K562 (cell line): ENCODE data around the gene SLC8A1. TPM values are rescaled to one million over a fixed set of nuclear protein-coding genes. Genes with fewer than 3 reads are reported as not detected.

Experiments
- ATAC-seq: fragments of 200-7000 bp; cut with Tn5 transposase; 3 replicates; pipeline ENCODE4 v1.9.1; 2020; ENCODE audit warnings: moderate library complexity
- BruUV-seq: library from RNA; stranded (reverse); fragments of 400-500 nt; replicated peaks from 2 replicates; lab custom pipeline; 2021; lab: Mats Ljungman, UMichigan
- CTCF ChIA-PET: fragments of 300-600 bp; formaldehyde crosslinking; extraction: SDS; loops from one replicate; lab custom pipeline; 2021; ENCODE audit warnings: low intra/inter-chr PET ratio; lab: Yijun Ruan, JAX
- POLR2A ChIA-PET: fragments of 300-600, 350-650 bp; sonication (Branson Sonifier 250); formaldehyde crosslinking; extraction: SDS; loops from one replicate; lab custom pipeline; 2021; ENCODE audit warnings: antibody characterized with exemption, inconsistent platforms; lab: Yijun Ruan, JAX
- DNase-seq, 4 experiments: peaks; one replicate each; pipeline versions ENCODE4 v3.0.0 to v3.0.0-alpha.2; 2011 to 2018; ENCODE audit warnings: low spot score in 3 of 4, mixed read lengths in 3 of 4; ENCODE audit errors: extremely low read depth in 1 of 4
- FAIRE-seq: peaks from 2 replicates; lab custom pipeline; 2011; peaks lifted over from hg19 to GRCh38; lab: Jason Lieb, UNC
- H2AFZ ChIP-seq: 2 replicates; pipeline ENCODE4 v1.6.0; 2011; ENCODE audit warnings: low read depth, low read length, control low read depth, inconsistent platforms
- H3K27ac ChIP-seq: fragments of 200-600 bp; 3 replicates; pipeline ENCODE4 v1.8.0; 2011; ENCODE audit warnings: low read depth, mild to moderate bottlenecking, control low read depth, inconsistent platforms, low read length, moderate library complexity, mixed read lengths; ENCODE audit errors: extremely low read depth
- H3K27me3 ChIP-seq, 2 experiments: fragments of 300-600 bp in 1 of 2; 2 replicates in 1 of 2; 3 replicates in 1 of 2; pipeline versions ENCODE4 v1.6.0 to v1.8.0; 2011; ENCODE audit warnings: inconsistent platforms in 2 of 2, low read length in 2 of 2, mild to moderate bottlenecking in 1 of 2, mixed read lengths in 1 of 2, moderate library complexity in 1 of 2; ENCODE audit not compliant: control insufficient read depth in 2 of 2, insufficient read depth in 2 of 2
- H3K36me3 ChIP-seq: fragments of 300-600 bp; 3 replicates; pipeline ENCODE4 v1.8.0; 2011; ENCODE audit warnings: mild to moderate bottlenecking, low read length, inconsistent platforms; ENCODE audit not compliant: control insufficient read depth, insufficient read depth
- H3K4me1 ChIP-seq, 2 experiments: fragments of 200-600 bp in 1 of 2; replicated peaks in 1 of 2; 2 replicates in 1 of 2; 3 replicates in 1 of 2; pipeline versions ENCODE4 v1.5.1 to v1.8.0; 2011; ENCODE audit warnings: inconsistent platforms in 2 of 2, low read length in 2 of 2, mild to moderate bottlenecking in 1 of 2, mixed read lengths in 1 of 2, moderate library complexity in 1 of 2; ENCODE audit not compliant: control insufficient read depth in 2 of 2, insufficient read depth in 2 of 2
- H3K4me2 ChIP-seq: 2 replicates; pipeline ENCODE4 v1.6.1; 2011; ENCODE audit warnings: low read length, control low read depth, inconsistent platforms, mixed read lengths; ENCODE audit not compliant: insufficient read depth
- H3K4me3 ChIP-seq: fragments of 200-600 bp; sonication (generic), shearing (Covaris generic); 2 replicates; pipeline ENCODE4 v1.5.1; 2016; ENCODE audit warnings: control low read depth, inconsistent platforms
- H3K79me2 ChIP-seq: fragments of 200-600 bp; 3 replicates; pipeline ENCODE4 v1.8.0; 2011; ENCODE audit warnings: low read length, inconsistent platforms; ENCODE audit not compliant: control insufficient read depth, insufficient read depth
- H3K9ac ChIP-seq, 2 experiments: 2 replicates each; pipeline versions ENCODE4 v1.6.0 to v1.6.1; 2011; ENCODE audit warnings: low read depth in 2 of 2, low read length in 2 of 2, control low read depth in 1 of 2, inconsistent platforms in 1 of 2, mild to moderate bottlenecking in 1 of 2, mixed read lengths in 1 of 2; ENCODE audit not compliant: insufficient read depth in 1 of 2
- H3K9me1 ChIP-seq: one replicate; pipeline ENCODE4 v1.6.0; 2011; ENCODE audit warnings: inconsistent platforms, mild to moderate bottlenecking, low read length, moderate library complexity; ENCODE audit not compliant: control insufficient read depth, insufficient read depth
- H3K9me3 ChIP-seq: replicated peaks from 2 replicates; pipeline ENCODE4 v1.5.1; 2011; ENCODE audit warnings: low read depth, low read length, inconsistent platforms; ENCODE audit not compliant: control insufficient read depth, insufficient read depth
- H4K20me1 ChIP-seq: replicated peaks from 2 replicates; pipeline ENCODE4 v1.6.1; 2011; ENCODE audit warnings: low read length, inconsistent platforms, mixed read lengths; ENCODE audit not compliant: control insufficient read depth, insufficient read depth
- MBD1 ChIP-seq: fragments of 250-450 bp; sonication (Bioruptor Pico); IDR thresholded peaks from 2 replicates; pipeline ENCODE4 v1.8.0; 2022; ENCODE audit warnings: inconsistent platforms
- NFATC3 ChIP-seq: fragments of 450-650 bp; IDR thresholded peaks from 2 replicates; pipeline ENCODE4 v1.6.1; 2017; ENCODE audit warnings: mild to moderate bottlenecking
- PHB2 ChIP-seq: fragments of 450-650 bp; IDR thresholded peaks from 2 replicates; pipeline ENCODE4 v1.6.1; 2017; ENCODE audit warnings: low read depth
- RAD21 ChIP-seq, 2 experiments: fragments of 250-450 bp in 1 of 2; fragments of 450-650 bp in 1 of 2; sonication (Bioruptor Pico) in 1 of 2; formaldehyde crosslinking in 1 of 2; IDR thresholded peaks in 1 of 2; conservative IDR thresholded peaks in 1 of 2; 2 replicates each; pipeline versions ENCODE4 v1.4.0 to v1.8.0; 2020 to 2022; ENCODE audit warnings: mild to moderate bottlenecking in 2 of 2, moderate library complexity in 1 of 2
- ZNF277 ChIP-seq: fragments of 250-450 bp; sonication (Bioruptor Pico); IDR thresholded peaks from 2 replicates; pipeline ENCODE4 v1.8.0; 2022; ENCODE audit warnings: inconsistent platforms, mild to moderate bottlenecking, moderate library complexity, borderline replicate concordance
- ZNF717 ChIP-seq: fragments of 250-450 bp; sonication (Bioruptor Pico); IDR thresholded peaks from 2 replicates; pipeline ENCODE4 v1.5.0; 2021
- WGBS: fragments of 100-300 bp; shearing (Covaris generic); methylation state at CpG from one replicate; pipeline ENCODE4 v1.1.6; 2016; ENCODE audit warnings: low coverage, mixed read lengths; ENCODE audit not compliant: insufficient coverage; ENCODE audit errors: missing lambda C conversion rate; 5-methylcytosine and 5-hydroxymethylcytosine counted together
- in situ Hi-C: fragments of 300-500 bp; cut with MboI; formaldehyde crosslinking; loops from 4 replicates; pipeline ENCODE4 v1.15.0; 2018; ENCODE audit warnings: inconsistent platforms, mixed read lengths
- intact Hi-C: fragments of 100-400 bp; cut with micrococcal nuclease; formaldehyde crosslinking; loops from 2 replicates; pipeline ENCODE4 v1.14.2; 2022
- polyA plus RNA-seq, 8 experiments: library from polyadenylated mRNA; depleted of rRNA in 4 of 8; stranded (reverse) in 5 of 8; unstranded in 3 of 8; fragments of >200 nt; fragmentation: Nextera tagmentation in 2 of 8; fragmentation: Illumina TruSeq in 1 of 8; extraction: Ambion mirVana in 2 of 8; extraction: Trizol in 1 of 8; gene quantifications; 2 replicates each; pipeline versions ENCODE4 v1.2.1 to v1.2.3, GENCODE V29; 2011 to 2014; ENCODE audit warnings: inconsistent platforms in 1 of 8, missing spikeins in 1 of 8
- total RNA-seq, 7 experiments: library from RNA; depleted of rRNA in 6 of 7; stranded (reverse); fragments of >200 nt in 6 of 7; fragmentation: Illumina TruSeq in 2 of 7; extraction: Trizol in 2 of 7; gene quantifications; 2 replicates each; pipeline versions ENCODE4 v1.2.1 to v1.2.3, GENCODE V29; 2011 to 2021; ENCODE audit warnings: low replicate concordance in 1 of 7
- TF ChIP-seq, protein P1 (sequence below): sonication (generic); formaldehyde crosslinking; IDR thresholded peaks from 2 replicates; pipeline ENCODE4 v1.8.0; 2023; ENCODE audit warnings: mild to moderate bottlenecking, missing genetic modification reagents
- TF ChIP-seq, protein P2 (sequence below): fragments of 250-450 bp; sonication (Bioruptor Pico); IDR thresholded peaks from 2 replicates; pipeline ENCODE4 v1.9.0; 2021; ENCODE audit warnings: mild to moderate bottlenecking

The SLC8A1 gene
- total and polyA plus RNA-seq, 9 of the 15 experiments (the other 6 are each of a cell fraction or from before 2014, with no cell fraction given): not detected

- TF ChIP-seq MBD1 (CRISPR knock-in tag) (no peak), RAD21 (CRISPR knock-in tag; conservative IDR thresholded peaks at IDR 0.05 in 1 of 2, IDR thresholded peaks at IDR 0.05 in 1 of 2) (no peak)
- TF ChIP-seq, protein P1, sequence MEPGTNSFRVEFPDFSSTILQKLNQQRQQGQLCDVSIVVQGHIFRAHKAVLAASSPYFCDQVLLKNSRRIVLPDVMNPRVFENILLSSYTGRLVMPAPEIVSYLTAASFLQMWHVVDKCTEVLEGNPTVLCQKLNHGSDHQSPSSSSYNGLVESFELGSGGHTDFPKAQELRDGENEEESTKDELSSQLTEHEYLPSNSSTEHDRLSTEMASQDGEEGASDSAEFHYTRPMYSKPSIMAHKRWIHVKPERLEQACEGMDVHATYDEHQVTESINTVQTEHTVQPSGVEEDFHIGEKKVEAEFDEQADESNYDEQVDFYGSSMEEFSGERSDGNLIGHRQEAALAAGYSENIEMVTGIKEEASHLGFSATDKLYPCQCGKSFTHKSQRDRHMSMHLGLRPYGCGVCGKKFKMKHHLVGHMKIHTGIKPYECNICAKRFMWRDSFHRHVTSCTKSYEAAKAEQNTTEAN: no peak
Observed at GRCh38 chr2:40256649-40257048, 195.2 kb downstream of the SLC8A1 start (continued).

GRCh38 chr2:40256008-40256407 is 195.9 kb downstream of the SLC8A1 start:
- Histone ChIP-seq H3K27me3 (no peaks in the 10 kb centered on the region), H3K4me2 (no peak overlapping the region), H3K27ac (no peak overlapping the region), H4K20me1 (no peaks in the 10 kb centered on the region), H3K9ac (no peak overlapping the region), H3K9me1 (no peaks in the 10 kb centered on the region), H3K4me1 (no peaks in the 10 kb centered on the region), H3K79me2 (no peaks in the 10 kb centered on the region), H3K9me3 (no peaks in the 10 kb centered on the region), H2AFZ (no peak overlapping the region), H3K36me3 (no peaks in the 10 kb centered on the region), H3K4me3 (no peak overlapping the region)
- DNase-seq (no peak), ATAC-seq (no peak), FAIRE-seq (no peak)
- intact Hi-C loops (no loop called here), in situ Hi-C loops (no loop called here)
- ChIA-PET CTCF (no interaction called here), POLR2A (no interaction called here)
- BruUV-seq: no TSS peak
- TF ChIP-seq ZNF277 (CRISPR knock-in tag) (no peak), PHB2 (no peak), NFATC3 (no peak), ZNF717 (CRISPR knock-in tag) (no peak)
- TF ChIP-seq, protein P2, sequence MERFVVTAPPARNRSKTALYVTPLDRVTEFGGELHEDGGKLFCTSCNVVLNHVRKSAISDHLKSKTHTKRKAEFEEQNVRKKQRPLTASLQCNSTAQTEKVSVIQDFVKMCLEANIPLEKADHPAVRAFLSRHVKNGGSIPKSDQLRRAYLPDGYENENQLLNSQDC (CRISPR knock-in tag): no peak
- WGBS: 0% methylated on average over 6 of the region's 6 CpGs
